H1 (cell line): ENCODE measurements around the gene NT5DC1. TPM values are rescaled to one million over a fixed set of nuclear protein-coding genes. Genes with fewer than 3 reads are reported as not detected.

ENCODE experiments used
- CTCF ChIA-PET: fragments of 300-600 bp; sonication (Branson Sonifier 250); formaldehyde crosslinking; loops from one replicate; lab custom pipeline; 2021; ENCODE audit not compliant: partially characterized antibody; lab: Charles Lee
- POLR2A ChIA-PET: fragments of 300-600 bp; sonication (Branson Sonifier 250); formaldehyde crosslinking; loops from one replicate; lab custom pipeline; 2021; ENCODE audit warnings: inconsistent platforms; ENCODE audit not compliant: partially characterized antibody; lab: Charles Lee
- DNase-seq, 2 experiments: peaks; one replicate each; pipeline versions ENCODE4 v3.0.0 to v3.0.0-alpha.2; 2010 to 2022; ENCODE audit warnings: low spot score in 2 of 2, low read depth in 1 of 2, mixed read lengths in 1 of 2
- FAIRE-seq: peaks from 2 replicates; lab custom pipeline; 2011; peaks lifted over from hg19 to GRCh38; lab: Jason Lieb, UNC
- H2AFZ ChIP-seq: 2 replicates; pipeline ENCODE4 v1.8.1; 2012; ENCODE audit warnings: low read length, inconsistent platforms
- H2AK5ac ChIP-seq: 2 replicates; pipeline ENCODE4 v1.6.1; 2013; ENCODE audit warnings: low read depth, low read length
- H2BK120ac ChIP-seq: replicated peaks from 2 replicates; pipeline ENCODE3; 2013; ENCODE audit warnings: low read depth, low read length, inconsistent platforms
- H2BK12ac ChIP-seq: 2 replicates; pipeline ENCODE4 v1.6.1; 2013; ENCODE audit warnings: low read depth, low read length
- H2BK15ac ChIP-seq: 2 replicates; pipeline ENCODE4 v1.6.1; 2013; ENCODE audit warnings: low read length
- H2BK20ac ChIP-seq: 2 replicates; pipeline ENCODE4 v1.6.1; 2013; ENCODE audit warnings: low read length
- H2BK5ac ChIP-seq: 2 replicates; pipeline ENCODE4 v1.6.1; 2013; ENCODE audit warnings: low read depth, low read length
- H3K14ac ChIP-seq: 2 replicates; pipeline ENCODE4 v1.6.1; 2013; ENCODE audit warnings: inconsistent platforms; ENCODE audit not compliant: insufficient read length
- H3K18ac ChIP-seq: 2 replicates; pipeline ENCODE4 v1.6.1; 2013; ENCODE audit warnings: low read length; ENCODE audit errors: extremely low read depth
- H3K23ac ChIP-seq: 2 replicates; pipeline ENCODE4 v1.6.1; 2013; ENCODE audit warnings: inconsistent platforms; ENCODE audit not compliant: insufficient read length
- H3K23me2 ChIP-seq: 2 replicates; pipeline ENCODE4 v1.6.1; 2013; ENCODE audit warnings: low read depth, low read length
- H3K27ac ChIP-seq: 2 replicates; pipeline ENCODE4 v1.6.1; 2011; ENCODE audit warnings: low read depth, low read length, inconsistent platforms
- H3K27me3 ChIP-seq, 4 experiments: replicated peaks in 1 of 4; 1 replicate in 1 of 4; 2 replicates in 3 of 4; pipeline versions ENCODE4 v1.6.1 to v1.8.1; 2011 to 2013; ENCODE audit warnings: low read length in 3 of 4, mild to moderate bottlenecking in 3 of 4, inconsistent platforms in 2 of 4, mixed read lengths in 2 of 4, moderate library complexity in 1 of 4; ENCODE audit not compliant: control insufficient read depth in 3 of 4, insufficient read depth in 3 of 4; ENCODE audit errors: extremely low read depth in 1 of 4
- H3K36me3 ChIP-seq, 4 experiments: 2 replicates each; pipeline versions ENCODE4 v1.6.1 to v1.8.1; 2011 to 2013; ENCODE audit warnings: mild to moderate bottlenecking in 4 of 4, low read length in 3 of 4, moderate library complexity in 2 of 4, control low read depth in 1 of 4, inconsistent platforms in 1 of 4; ENCODE audit not compliant: insufficient read depth in 4 of 4, control insufficient read depth in 2 of 4
- H3K4ac ChIP-seq: replicated peaks from 2 replicates; pipeline ENCODE3; 2013; ENCODE audit warnings: low read length, low read depth, mixed read lengths, inconsistent platforms; ENCODE audit not compliant: insufficient read length
- H3K4me1 ChIP-seq, 4 experiments: replicated peaks in 1 of 4; 1 replicate in 1 of 4; 2 replicates in 3 of 4; pipeline versions ENCODE4 v1.6.1 to v1.8.1; 2011 to 2013; ENCODE audit warnings: low read length in 3 of 4, inconsistent platforms in 2 of 4, mixed read lengths in 1 of 4; ENCODE audit not compliant: insufficient read depth in 4 of 4, control insufficient read depth in 3 of 4
- H3K4me2 ChIP-seq, 2 experiments: 2 replicates each; pipeline versions ENCODE4 v1.6.1 to v1.8.1; 2011 to 2013; ENCODE audit warnings: low read depth in 2 of 2, low read length in 2 of 2, control low read depth in 1 of 2, inconsistent platforms in 1 of 2, mild to moderate bottlenecking in 1 of 2; ENCODE audit not compliant: insufficient read depth in 1 of 2
- H3K4me3 ChIP-seq, 4 experiments: fragments of 200-600, 300-600 bp in 1 of 4; sonication (generic), shearing (Covaris generic), sonication (Bioruptor Twin) in 1 of 4; 2 replicates each; pipeline versions ENCODE4 v1.5.1 to v1.8.1; 2011 to 2016; ENCODE audit warnings: low read length in 4 of 4, low read depth in 3 of 4, control low read depth in 2 of 4, inconsistent platforms in 2 of 4, mild to moderate bottlenecking in 2 of 4, mixed read lengths in 1 of 4, moderate library complexity in 1 of 4; ENCODE audit not compliant: insufficient read depth in 2 of 4; ENCODE audit errors: extremely low read depth in 1 of 4
- H3K56ac ChIP-seq: replicated peaks from 2 replicates; pipeline ENCODE3; 2013; ENCODE audit warnings: low read depth, mild to moderate bottlenecking, mixed read lengths, low read length, inconsistent platforms; ENCODE audit not compliant: insufficient read length
- H3K79me1 ChIP-seq: 2 replicates; pipeline ENCODE4 v1.6.1; 2013; ENCODE audit warnings: low read depth, low read length, control low read depth
- H3K79me2 ChIP-seq, 2 experiments: 2 replicates each; pipeline versions ENCODE4 v1.6.1 to v1.8.1; 2012 to 2013; ENCODE audit warnings: low read length in 2 of 2, mild to moderate bottlenecking in 2 of 2, inconsistent platforms in 1 of 2; ENCODE audit not compliant: insufficient read depth in 2 of 2, control insufficient read depth in 1 of 2
- H3K9ac ChIP-seq, 4 experiments: replicated peaks in 1 of 4; 1 replicate in 1 of 4; 2 replicates in 3 of 4; pipeline versions ENCODE4 v1.6.1 to v1.8.1; 2011 to 2013; ENCODE audit warnings: low read depth in 3 of 4, low read length in 3 of 4, control low read depth in 2 of 4, mild to moderate bottlenecking in 2 of 4, moderate library complexity in 2 of 4, inconsistent platforms in 1 of 4; ENCODE audit errors: extremely low read depth in 1 of 4
- H3K9me3 ChIP-seq, 2 experiments: 2 replicates each; pipeline versions ENCODE4 v1.6.1 to v1.8.1; 2012 to 2013; ENCODE audit warnings: mild to moderate bottlenecking in 2 of 2, moderate library complexity in 2 of 2, control low read depth in 1 of 2, inconsistent platforms in 1 of 2, low read depth in 1 of 2, low read length in 1 of 2, mixed read lengths in 1 of 2; ENCODE audit not compliant: insufficient read depth in 2 of 2
- H4K20me1 ChIP-seq, 2 experiments: replicated peaks in 1 of 2; 2 replicates each; pipeline versions ENCODE3 to v1.8.1; 2011 to 2013; ENCODE audit warnings: inconsistent platforms in 2 of 2, low read length in 2 of 2, mild to moderate bottlenecking in 1 of 2; ENCODE audit not compliant: insufficient read depth in 2 of 2, control insufficient read depth in 1 of 2
- H4K5ac ChIP-seq: 2 replicates; pipeline ENCODE4 v1.6.1; 2013; ENCODE audit warnings: low read length, low read depth, mixed read lengths, inconsistent platforms; ENCODE audit not compliant: insufficient read length
- H4K8ac ChIP-seq: 2 replicates; pipeline ENCODE4 v1.8.0; 2013; ENCODE audit warnings: mild to moderate bottlenecking, moderate library complexity, low read length, inconsistent platforms; ENCODE audit not compliant: insufficient read depth; ENCODE audit errors: extremely low read depth
- H4K91ac ChIP-seq: replicated peaks from 2 replicates; pipeline ENCODE3; 2013; ENCODE audit warnings: low read length, mixed read lengths, inconsistent platforms; ENCODE audit not compliant: insufficient read length
- JUND ChIP-seq: IDR thresholded peaks from 2 replicates; pipeline ENCODE4 v1.6.1; 2011; ENCODE audit warnings: mild to moderate bottlenecking, improper control_type of control experiment, low read length
- RAD21 ChIP-seq, 2 experiments: IDR thresholded peaks in 1 of 2; conservative IDR thresholded peaks in 1 of 2; 2 replicates each; pipeline ENCODE4 v1.6.1; 2011; ENCODE audit warnings: low read depth in 2 of 2, low read length in 2 of 2, improper control_type of control experiment in 1 of 2, inconsistent platforms in 1 of 2, mild to moderate bottlenecking in 1 of 2, moderate library complexity in 1 of 2
- WGBS, 2 experiments: shearing (Covaris generic) in 1 of 2; methylation state at CpG; one replicate each; pipeline versions ENCODE4 v1.1.6 to v1.1.7; 2013 to 2015; ENCODE audit warnings: low lambda C conversion rate in 2 of 2, mixed read lengths in 2 of 2, inconsistent platforms in 1 of 2, low coverage in 1 of 2, missing lambda C conversion rate in 1 of 2; ENCODE audit not compliant: insufficient replicate concordance in 2 of 2, insufficient coverage in 1 of 2, insufficient read length in 1 of 2; ENCODE audit errors: extremely low coverage in 1 of 2, missing lambda C conversion rate in 1 of 2; 5-methylcytosine and 5-hydroxymethylcytosine counted together
- polyA plus RNA-seq, 7 experiments: library from polyadenylated mRNA; depleted of rRNA in 3 of 7; stranded (reverse) in 5 of 7; unstranded in 2 of 7; fragments of >200 nt in 5 of 7; fragments of 200-250 nt in 2 of 7; gene quantifications; 1 replicate in 5 of 7; 2 replicates in 1 of 7; 4 replicates in 1 of 7; pipeline versions ENCODE4 v1.2.1 to v1.2.3, GENCODE V29; 2011 to 2013; ENCODE audit warnings: missing spikeins in 2 of 7, mixed read lengths in 2 of 7
- total RNA-seq: library from RNA; stranded (reverse); fragmentation: NEBNext Ultra II Directional; extraction: Animal tissue kit (Norgen Biotek cat#: 25700); gene quantifications from 2 replicates; pipeline ENCODE4 v1.2.1, GENCODE V29; 2021
- TF ChIP-seq, protein P1 (sequence below), 3 experiments: IDR thresholded peaks; 1 replicate in 2 of 3; 2 replicates in 1 of 3; pipeline versions ENCODE4 v1.5.1 to v1.6.1; 2011; ENCODE audit warnings: low read length in 3 of 3, mild to moderate bottlenecking in 3 of 3, inconsistent platforms in 2 of 3, low read depth in 1 of 3, moderate library complexity in 1 of 3; ENCODE audit not compliant: insufficient read depth in 1 of 3; ENCODE audit errors: control extremely low read depth in 1 of 3

NT5DC1 gene
- total and polyA plus RNA-seq, 2 of the 8 experiments (the other 6 are each of a cell fraction or from before 2014, with no cell fraction given) = 25.3 to 72.7 TPM

DNA sequence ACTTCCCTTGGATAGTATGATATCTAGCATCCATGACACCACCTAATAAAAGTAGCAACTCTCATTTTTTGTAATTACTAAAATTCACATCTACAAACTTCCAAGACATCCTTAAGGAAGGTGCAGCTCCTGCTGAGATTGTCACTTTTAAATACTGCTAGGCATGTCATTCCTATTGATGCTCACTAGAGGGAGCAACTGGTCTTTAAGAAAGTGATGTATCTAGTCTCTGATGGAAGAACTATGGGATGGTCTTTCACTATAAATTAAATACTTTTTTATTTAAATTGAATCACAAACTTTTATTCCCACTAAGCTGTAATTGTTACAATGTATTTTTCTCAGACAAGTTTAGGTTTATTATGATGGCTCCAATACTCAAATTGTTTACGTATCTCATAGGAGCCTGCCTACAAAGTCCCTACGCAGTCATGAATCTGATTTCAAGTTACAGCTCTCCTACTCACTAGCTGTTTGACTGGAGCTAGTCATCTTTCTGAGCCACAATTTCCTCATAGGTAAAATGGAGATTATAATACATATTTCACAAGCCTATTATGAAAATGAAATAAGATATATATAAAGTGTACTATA is 187.1 kb downstream of the NT5DC1 start:
- Histone ChIP-seq H3K79me1 (no peaks in the 10 kb centered on the region), H3K18ac (no peak overlapping the region), H4K5ac (no peak overlapping the region), H4K8ac (no peak overlapping the region), H3K4me3 (no peak overlapping the region), H3K23me2 (no peaks in the 10 kb centered on the region), H3K14ac (no peak overlapping the region), H2BK120ac (no peak overlapping the region), H3K27me3 (no peaks in the 10 kb centered on the region), H3K9ac (no peak overlapping the region), H2BK15ac (no peak overlapping the region), H2BK20ac (no peak overlapping the region), H3K4me2 (no peak overlapping the region), H2BK12ac (no peak overlapping the region), H3K36me3 (no peaks in the 10 kb centered on the region), H2BK5ac (no peak overlapping the region), H3K23ac (no peak overlapping the region), H3K27ac (no peak overlapping the region), H2AK5ac (no peak overlapping the region), H3K56ac (no peak overlapping the region), H4K91ac (no peak overlapping the region), H4K20me1 (no peaks in the 10 kb centered on the region), H3K4ac (no peak overlapping the region), H3K9me3 (no peaks in the 10 kb centered on the region), H3K4me1 (peaks cover 0 to 2% (median 0%) of the 10 kb centered on the region in 4 experiments; a peak in 1 of 7 replicates), H3K79me2 (no peaks in the 10 kb centered on the region), H2AFZ (no peak overlapping the region)
- WGBS, 2 experiments = 87% methylated on average over 2 of the region's 2 CpGs; no CpG with 5 or more reads in 1 of the 2 experiments
- ChIA-PET POLR2A (interaction anchor here (1.0 to 2.4 kb wide), 5 partner anchors 8 to 224 kb away, joined by 3 to 14 read pairs (median 3); partner anchors contain the start of genes CALHM5, DSE and TSPYL1), CTCF (interaction anchor here (0.5 to 3.4 kb wide), 84 partner anchors 9 to 361 kb away, joined by 3 to 28 read pairs (median 6); partner anchors contain the start of genes CALHM4, CALHM5, CALHM6 and RWDD1)
- TF ChIP-seq JUND (no peak), RAD21 (IDR thresholded peaks at IDR 0.05 in 1 of 2, conservative IDR thresholded peaks at IDR 0.05 in 1 of 2; ENCODE audit: low read depth in 2 of 2, low read length in 2 of 2) (peak; percentile 89 to 92)
- TF ChIP-seq, protein P1, sequence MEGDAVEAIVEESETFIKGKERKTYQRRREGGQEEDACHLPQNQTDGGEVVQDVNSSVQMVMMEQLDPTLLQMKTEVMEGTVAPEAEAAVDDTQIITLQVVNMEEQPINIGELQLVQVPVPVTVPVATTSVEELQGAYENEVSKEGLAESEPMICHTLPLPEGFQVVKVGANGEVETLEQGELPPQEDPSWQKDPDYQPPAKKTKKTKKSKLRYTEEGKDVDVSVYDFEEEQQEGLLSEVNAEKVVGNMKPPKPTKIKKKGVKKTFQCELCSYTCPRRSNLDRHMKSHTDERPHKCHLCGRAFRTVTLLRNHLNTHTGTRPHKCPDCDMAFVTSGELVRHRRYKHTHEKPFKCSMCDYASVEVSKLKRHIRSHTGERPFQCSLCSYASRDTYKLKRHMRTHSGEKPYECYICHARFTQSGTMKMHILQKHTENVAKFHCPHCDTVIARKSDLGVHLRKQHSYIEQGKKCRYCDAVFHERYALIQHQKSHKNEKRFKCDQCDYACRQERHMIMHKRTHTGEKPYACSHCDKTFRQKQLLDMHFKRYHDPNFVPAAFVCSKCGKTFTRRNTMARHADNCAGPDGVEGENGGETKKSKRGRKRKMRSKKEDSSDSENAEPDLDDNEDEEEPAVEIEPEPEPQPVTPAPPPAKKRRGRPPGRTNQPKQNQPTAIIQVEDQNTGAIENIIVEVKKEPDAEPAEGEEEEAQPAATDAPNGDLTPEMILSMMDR (IDR thresholded peaks at IDR 0.05; ENCODE audit: control extremely low read depth in 1 of 3, insufficient read depth in 1 of 3, low read depth in 1 of 3, low read length in 3 of 3) = peak in 2 of 3 experiments; percentile 65 to 79; a peak in 2 of 4 replicates
- FAIRE-seq (peak; percentile 92), DNase-seq (no peak)
